DND-41 (cell line): Measurements from ENCODE around the gene PDIA6.

Experiments used
- EZH2 ChIP-seq: IDR thresholded peaks from 3 replicates; pipeline ENCODE4 v1.6.1; 2012; ENCODE audit warnings: borderline replicate concordance, low read depth, mild to moderate bottlenecking, moderate library complexity, low read length, inconsistent platforms; ENCODE audit not compliant: severe bottlenecking
- TF ChIP-seq, protein P1 (sequence below): IDR thresholded peaks from 2 replicates; pipeline ENCODE4 v1.5.1; 2012; ENCODE audit warnings: borderline replicate concordance, low read length, moderate library complexity, mild to moderate bottlenecking; ENCODE audit not compliant: poor library complexity, severe bottlenecking; ENCODE audit errors: extremely low read depth

DNA sequence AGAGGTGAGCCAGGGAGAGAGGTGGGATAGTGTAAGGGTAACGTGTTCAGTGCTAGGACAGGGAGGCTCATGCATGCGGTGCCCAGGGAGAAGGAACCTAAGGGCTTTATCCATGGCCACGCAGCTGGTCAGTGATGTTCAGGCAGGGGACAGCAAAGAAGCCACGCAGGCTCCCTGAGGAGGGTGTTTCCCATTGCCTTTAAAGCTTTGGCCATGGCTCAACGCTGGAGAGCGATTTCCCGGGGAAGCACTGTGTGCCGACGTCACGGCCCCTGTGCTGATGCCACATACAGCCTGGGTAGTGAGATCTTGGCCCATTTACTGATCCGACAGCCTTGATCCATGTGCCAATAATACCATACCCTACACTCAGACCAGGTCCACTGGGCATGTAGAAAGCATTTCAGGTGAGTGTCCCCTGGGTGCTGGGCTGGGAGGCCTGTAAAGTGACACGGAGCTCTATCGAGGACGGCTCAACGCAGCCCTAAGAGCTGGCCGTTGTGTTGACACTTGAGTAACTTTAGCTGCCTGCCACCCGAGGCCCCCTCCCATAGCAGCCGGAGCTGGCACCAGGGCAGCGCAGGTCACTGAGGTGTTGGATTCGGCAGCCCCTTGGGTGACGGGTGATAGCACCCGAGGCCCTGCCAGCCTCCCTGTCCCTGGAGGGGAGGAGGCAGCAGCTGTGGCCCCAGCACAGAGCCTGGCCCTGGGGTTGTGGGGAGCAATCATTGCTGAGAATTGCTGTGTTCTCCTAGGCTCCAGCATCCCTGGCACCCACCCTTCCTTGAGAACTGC lies 41.4 kb downstream of the PDIA6 start:
- TF ChIP-seq, protein P1, sequence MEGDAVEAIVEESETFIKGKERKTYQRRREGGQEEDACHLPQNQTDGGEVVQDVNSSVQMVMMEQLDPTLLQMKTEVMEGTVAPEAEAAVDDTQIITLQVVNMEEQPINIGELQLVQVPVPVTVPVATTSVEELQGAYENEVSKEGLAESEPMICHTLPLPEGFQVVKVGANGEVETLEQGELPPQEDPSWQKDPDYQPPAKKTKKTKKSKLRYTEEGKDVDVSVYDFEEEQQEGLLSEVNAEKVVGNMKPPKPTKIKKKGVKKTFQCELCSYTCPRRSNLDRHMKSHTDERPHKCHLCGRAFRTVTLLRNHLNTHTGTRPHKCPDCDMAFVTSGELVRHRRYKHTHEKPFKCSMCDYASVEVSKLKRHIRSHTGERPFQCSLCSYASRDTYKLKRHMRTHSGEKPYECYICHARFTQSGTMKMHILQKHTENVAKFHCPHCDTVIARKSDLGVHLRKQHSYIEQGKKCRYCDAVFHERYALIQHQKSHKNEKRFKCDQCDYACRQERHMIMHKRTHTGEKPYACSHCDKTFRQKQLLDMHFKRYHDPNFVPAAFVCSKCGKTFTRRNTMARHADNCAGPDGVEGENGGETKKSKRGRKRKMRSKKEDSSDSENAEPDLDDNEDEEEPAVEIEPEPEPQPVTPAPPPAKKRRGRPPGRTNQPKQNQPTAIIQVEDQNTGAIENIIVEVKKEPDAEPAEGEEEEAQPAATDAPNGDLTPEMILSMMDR = no peak
- no peak for TF ChIP-seq EZH2
